Smooth muscle cell (in vitro differentiated cells): Measurements from ENCODE around the gene KLF16. TPM values are rescaled to one million over a fixed set of nuclear protein-coding genes. Genes with fewer than 3 reads are reported as not detected.

Experiments used
- DNase-seq: peaks from one replicate; lab custom pipeline; 2025; ENCODE audit not compliant: unreplicated experiment; lab: John Stamatoyannopoulos, UW
- H2AFZ ChIP-seq: fragments of 200-600 bp; sonication (generic); 2 replicates; pipeline ENCODE4 v1.6.0; 2016; ENCODE audit warnings: antibody characterized with exemption, low read depth, mild to moderate bottlenecking
- H3F3A ChIP-seq: fragments of 200-600 bp; sonication (generic); 2 replicates; pipeline ENCODE4 v1.6.0; 2017; ENCODE audit warnings: antibody characterized with exemption, low read depth
- H3K27ac ChIP-seq: fragments of 200-600 bp; sonication (generic); 2 replicates; pipeline ENCODE4 v1.5.1; 2016; ENCODE audit warnings: low read depth, mild to moderate bottlenecking
- H3K27me3 ChIP-seq: fragments of 200-600 bp; sonication (generic); 2 replicates; pipeline ENCODE4 v1.6.1; 2016; ENCODE audit warnings: low read depth, mild to moderate bottlenecking
- H3K36me3 ChIP-seq: fragments of 200-600 bp; sonication (generic); 2 replicates; pipeline ENCODE4 v1.5.1; 2016; ENCODE audit warnings: low read depth
- H3K4me1 ChIP-seq: fragments of 200-600 bp; sonication (generic); 2 replicates; pipeline ENCODE4 v1.5.1; 2016; ENCODE audit warnings: low read depth
- H3K4me2 ChIP-seq: fragments of 200-600 bp; sonication (generic); 2 replicates; pipeline ENCODE4 v1.6.0; 2016; ENCODE audit warnings: mild to moderate bottlenecking
- H3K4me3 ChIP-seq: fragments of 200-600 bp; sonication (generic); 2 replicates; pipeline ENCODE4 v1.5.1; 2016; ENCODE audit warnings: mild to moderate bottlenecking
- H3K79me2 ChIP-seq: fragments of 200-600 bp; sonication (generic); 2 replicates; pipeline ENCODE4 v1.6.0; 2016; ENCODE audit warnings: low read depth, mild to moderate bottlenecking
- H3K9ac ChIP-seq: fragments of 200-600 bp; sonication (generic); 2 replicates; pipeline ENCODE4 v1.6.0; 2016; ENCODE audit warnings: low read depth
- H3K9me3 ChIP-seq: fragments of 200-600 bp; sonication (generic); replicated peaks from 2 replicates; pipeline ENCODE4 v1.5.1; 2016; ENCODE audit warnings: low read depth
- H4K20me1 ChIP-seq: fragments of 200-600 bp; sonication (generic); 2 replicates; pipeline ENCODE4 v1.6.0; 2016; ENCODE audit warnings: low read depth
- CTCF ChIP-seq: fragments of 200-600 bp; sonication (generic); IDR thresholded peaks from 2 replicates; pipeline ENCODE4 v1.5.1; 2017; ENCODE audit warnings: borderline replicate concordance, mild to moderate bottlenecking, antibody characterized with exemption; ENCODE audit not compliant: insufficient read depth, poor library complexity, severe bottlenecking
- WGBS: methylation state at CpG from one replicate; pipeline ENCODE4 v1.1.7; 2016; ENCODE audit warnings: low lambda C conversion rate; 5-methylcytosine and 5-hydroxymethylcytosine counted together
- polyA plus RNA-seq: library from polyadenylated mRNA; unstranded; fragments of >200 nt; fragmentation: Nextera tagmentation; extraction: Ambion mirVana; gene quantifications from 2 replicates; pipeline ENCODE4 v1.2.1, GENCODE V29; 2016
- total RNA-seq: library from RNA; depleted of rRNA; stranded (reverse); fragments of >200 nt; gene quantifications from 2 replicates; pipeline ENCODE4 v1.2.3, GENCODE V29; 2014

Gene KLF16
- total and polyA plus RNA-seq, 2 experiments from 2014 or later, result 5.8 to 15.4 TPM

- TF ChIP-seq CTCF, result no peak
- peaks cover 48% of the 10 kb centered on the region for H3K4me1 ChIP-seq
- peak overlapping the region; percentile 80 for H3K4me3 ChIP-seq
- H4K20me1 ChIP-seq, result peaks cover 66% of the 10 kb centered on the region
- no peaks in the 10 kb centered on the region for H3K27me3 ChIP-seq
- peak overlapping the region; percentile 79 for H3K9ac ChIP-seq
- H2AFZ ChIP-seq, result no peak overlapping the region
- H3K27ac ChIP-seq, result peak overlapping the region; percentile 80
- H3K9me3 ChIP-seq, result no peaks in the 10 kb centered on the region
- DNase-seq, result no peak
- H3F3A ChIP-seq, result no peaks in the 10 kb centered on the region
- H3K4me2 ChIP-seq, result peak overlapping the region; percentile 100
- 21% methylated on average over 28 of the region's 28 CpGs for WGBS
- H3K79me2 ChIP-seq, result peaks cover 66% of the 10 kb centered on the region
- H3K36me3 ChIP-seq, result no peaks in the 10 kb centered on the region
Observed at GRCh38 chr19:1860821-1861598, 2.4 kb downstream of the KLF16 start.

- TF ChIP-seq CTCF, result no peak
- Histone ChIP-seq H3K4me2 (peak overlapping the region; percentile 100), H3K27ac (peak overlapping the region; percentile 80), H4K20me1 (peaks cover 68% of the 10 kb centered on the region), H3K79me2 (peaks cover 69% of the 10 kb centered on the region), H3K36me3 (no peaks in the 10 kb centered on the region), H3K27me3 (no peaks in the 10 kb centered on the region), H3K9ac (peak overlapping the region; percentile 79), H3F3A (no peaks in the 10 kb centered on the region), H3K4me3 (peak overlapping the region; percentile 34), H2AFZ (no peak overlapping the region), H3K9me3 (no peaks in the 10 kb centered on the region), H3K4me1 (peaks cover 54% of the 10 kb centered on the region)
- WGBS, result 28% methylated on average over 16 of the region's 32 CpGs
- peak; percentile 51 for DNase-seq
Observed at GRCh38 chr19:1860042-1860775, 3.2 kb downstream of the KLF16 start.

- H3K36me3 ChIP-seq, result no peaks in the 10 kb centered on the region
- no peaks in the 10 kb centered on the region for H3K27me3 ChIP-seq
- H3K9ac ChIP-seq, result peak overlapping the region; percentile 79
- TF ChIP-seq CTCF, result no peak
- H3K4me3 ChIP-seq, result peak overlapping the region; percentile 28
- H3K9me3 ChIP-seq, result no peaks in the 10 kb centered on the region
- peaks cover 58% of the 10 kb centered on the region for H3K4me1 ChIP-seq
- no peak overlapping the region for H2AFZ ChIP-seq
- peak overlapping the region; percentile 80 for H3K27ac ChIP-seq
- peaks cover 71% of the 10 kb centered on the region for H3K79me2 ChIP-seq
- H3F3A ChIP-seq, result no peaks in the 10 kb centered on the region
- peak overlapping the region; percentile 100 for H3K4me2 ChIP-seq
- 22% methylated on average over 17 of the region's 18 CpGs for WGBS
- DNase-seq, result no peak
- peaks cover 72% of the 10 kb centered on the region for H4K20me1 ChIP-seq
Observed at GRCh38 chr19:1859331-1859781, 4.0 kb downstream of the KLF16 start.
